ENCODE results near the gene PBX3. TPM values are rescaled to one million over a fixed set of nuclear protein-coding genes. Genes with fewer than 3 reads are reported as not detected.
A peak's percentile ranks its signal among the peaks of the same experiment; 100 is the strongest.

Gene PBX3
- total and polyA plus RNA-seq, 8 donors, result 8.9 to 36.8 (median 21.5) TPM

- H3K4me3 ChIP-seq, result peak overlapping the region in 2 of 4 donors; percentile 87 to 94
- ATAC-seq (no peak), FAIRE-seq (no peak), DNase-seq (no peak)
- no peaks in the 10 kb centered on the region for H3K27me3 ChIP-seq
- 62 to 71% methylated on average over 4 of the region's 4 CpGs for WGBS, 2 donors
- H3K4me1 ChIP-seq, result peaks cover 4 to 12% (median 5%) of the 10 kb centered on the region in 3 donors
- intact Hi-C loops (cut with DNase I), result no loop called here
- TF ChIP-seq CTCF (IDR thresholded peaks at IDR 0.05), result no peak
- no peaks in the 10 kb centered on the region for H3K36me3 ChIP-seq
- no peak overlapping the region for H3K27ac ChIP-seq
- no peaks in the 10 kb centered on the region for H3K9me3 ChIP-seq
Observed at GRCh38 chr9:125705893-125706292, 41.3 kb upstream of the PBX3 start.

DNA sequence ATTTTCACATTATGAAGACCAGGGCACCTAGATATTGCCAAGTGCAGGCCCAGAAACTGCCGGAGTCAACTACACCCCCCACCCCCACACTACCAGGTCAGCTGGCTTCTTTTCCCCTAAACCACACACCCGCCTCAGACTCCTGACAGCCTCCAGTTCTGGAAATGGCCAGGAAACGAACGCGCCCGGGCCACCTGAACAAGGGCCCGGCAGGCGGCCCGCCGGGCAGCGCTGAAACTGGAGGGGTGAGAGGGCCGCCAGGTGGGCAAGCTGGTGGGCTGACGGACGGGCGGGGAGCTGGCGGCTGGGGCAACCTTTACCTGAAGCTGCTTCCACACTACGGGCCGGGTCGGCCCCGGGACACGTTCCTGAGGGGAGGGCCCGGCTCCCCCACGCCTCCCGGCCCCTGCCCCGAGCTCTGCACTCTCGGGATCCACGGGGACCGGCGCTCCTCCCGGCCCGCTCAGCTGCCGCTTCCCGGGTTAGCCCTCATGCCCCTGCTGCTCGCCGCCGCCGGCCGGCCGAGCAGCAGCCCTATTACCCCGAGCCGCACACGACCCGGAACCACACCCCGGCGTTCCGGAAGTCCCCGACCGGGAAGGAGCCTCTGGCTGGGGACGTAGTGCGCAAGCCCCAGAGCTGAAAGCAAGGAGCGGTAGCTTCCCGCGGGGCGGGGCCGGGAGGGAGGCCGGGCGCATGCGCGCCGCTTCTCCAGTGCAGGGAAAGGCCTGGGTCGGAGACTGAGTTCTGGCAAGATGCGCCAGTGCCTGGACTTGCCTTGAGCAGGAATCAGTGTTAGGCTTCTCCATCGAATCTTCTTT is 40.3 kb upstream of the PBX3 start, which contains the start of gene MAPKAP1:
TSS of gene MAPKAP1 (minus strand) at position 558 of the 821 bp plus-strand sequence. CDS start 34,634 bp downstream, outside the sequence.
- TF ChIP-seq CTCF (IDR thresholded peaks at IDR 0.05), result no peak
- no peaks in the 10 kb centered on the region for H3K36me3 ChIP-seq
- FAIRE-seq (no peak), ATAC-seq (peak; percentile 100), DNase-seq (peak; percentile 95 to 100 (median 96))
- peaks cover 4 to 8% (median 5%) of the 10 kb centered on the region in 3 donors for H3K4me1 ChIP-seq
- no peaks in the 10 kb centered on the region for H3K9me3 ChIP-seq
- 0 to 1% methylated on average over 41 to 63 of the region's 63 CpGs for whole genome bisulfite sequencing, 2 donors
- H3K27ac ChIP-seq, result peak within 1 kb of the TSS in 2 of 4 donors; percentile 50 to 55
- intact Hi-C loops (cut with DNase I), result no loop called here
- H3K27me3 ChIP-seq, result no peaks in the 10 kb centered on the region
- H3K4me3 ChIP-seq, result peak within 1 kb of the TSS; percentile 87 to 98 (median 93)

DNA sequence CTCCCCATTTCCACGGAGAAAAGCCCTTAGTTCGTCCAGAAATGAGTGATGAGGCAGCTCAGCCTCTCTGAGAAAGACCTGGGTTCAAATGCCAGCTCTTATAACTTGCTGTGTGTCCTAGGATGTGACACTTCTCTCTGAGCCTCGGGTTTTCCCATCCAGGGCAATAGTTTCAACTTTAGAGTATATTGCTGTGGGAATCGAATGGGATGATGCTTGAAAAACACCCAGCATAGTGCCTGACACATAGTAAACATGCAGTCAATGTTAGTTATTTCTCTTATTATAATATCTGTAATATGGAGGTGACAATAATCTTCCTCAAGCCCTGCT is 39.7 kb upstream of the PBX3 start:
- no peak for TF ChIP-seq CTCF (IDR thresholded peaks at IDR 0.05)
- H3K9me3 ChIP-seq, result no peaks in the 10 kb centered on the region
- ATAC-seq (no peak), FAIRE-seq (no peak), DNase-seq (no peak)
- intact Hi-C loops (cut with DNase I), result no loop called here
- H3K4me3 ChIP-seq, result peak overlapping the region in 3 of 4 donors; percentile 87 to 94 (median 92)
- H3K27me3 ChIP-seq, result no peaks in the 10 kb centered on the region
- 27 to 32% methylated on average over 4 of the region's 4 CpGs for WGBS, 2 donors
- H3K36me3 ChIP-seq, result no peaks in the 10 kb centered on the region
- peaks cover 4 to 8% (median 5%) of the 10 kb centered on the region in 3 donors for H3K4me1 ChIP-seq
- peak overlapping the region in 1 of 4 donors; percentile 7 for H3K27ac ChIP-seq

GRCh38 chr9:125726456-125727132 is 20.6 kb upstream of the PBX3 start:
- 79% methylated on average over 13 of the region's 13 CpGs for WGBS, 2 donors
- H3K27ac ChIP-seq, result no peak overlapping the region
- FAIRE-seq (no peak), DNase-seq (no peak), ATAC-seq (no peak)
- H3K27me3 ChIP-seq, result no peaks in the 10 kb centered on the region
- no peak for TF ChIP-seq CTCF (IDR thresholded peaks at IDR 0.05)
- no peaks in the 10 kb centered on the region for H3K4me1 ChIP-seq
- intact Hi-C loops (cut with DNase I), result no loop called here
- H3K36me3 ChIP-seq, result no peaks in the 10 kb centered on the region
- H3K9me3 ChIP-seq, result no peaks in the 10 kb centered on the region
- no peak overlapping the region for H3K4me3 ChIP-seq

Measured in pancreas (tissue), 10 donors.